K562 (cell line): ENCODE results near the gene ANKZF1. TPM values are rescaled to one million over a fixed set of nuclear protein-coding genes. Genes with fewer than 3 reads are reported as not detected.

Experiments used
- BCL6 ChIP-seq: fragments of 250-450 bp; sonication (Bioruptor Pico); IDR thresholded peaks from 2 replicates; pipeline ENCODE4 v1.4.0; 2020
- CBX2 ChIP-seq: fragments of 200-600 bp; sonication (generic); IDR thresholded peaks from one replicate; pipeline ENCODE4 v1.6.1; 2012; ENCODE audit warnings: mild to moderate bottlenecking, low read length, inconsistent platforms; ENCODE audit not compliant: insufficient read depth, poor library complexity, severe bottlenecking
- ELF2 ChIP-seq: fragments of 250-450 bp; sonication (Bioruptor Pico); IDR thresholded peaks from 2 replicates; pipeline ENCODE4 v1.5.0; 2021; ENCODE audit warnings: mild to moderate bottlenecking
- FOXP4 ChIP-seq: sonication (generic); formaldehyde crosslinking; IDR thresholded peaks from 2 replicates; pipeline ENCODE4 v1.8.0; 2022; ENCODE audit warnings: mild to moderate bottlenecking, missing genetic modification reagents, borderline replicate concordance
- KAT7 ChIP-seq: sonication (generic); formaldehyde crosslinking; IDR thresholded peaks from 2 replicates; pipeline ENCODE4 v1.8.0; 2022; ENCODE audit warnings: missing genetic modification reagents, mild to moderate bottlenecking, borderline replicate concordance
- MXI1 ChIP-seq: IDR thresholded peaks from 2 replicates; pipeline ENCODE4 v1.6.1; 2011; ENCODE audit warnings: low read depth, mild to moderate bottlenecking, improper control_type of control experiment, low read length
- NFE2L1 ChIP-seq: fragments of 450-650 bp; IDR thresholded peaks from 2 replicates; pipeline ENCODE4 v1.6.1; 2016; ENCODE audit warnings: missing genetic modification characterization, low read depth, mild to moderate bottlenecking, missing compliant biosample characterization, moderate library complexity, borderline replicate concordance
- PHF21A ChIP-seq: fragments of 450-650 bp; IDR thresholded peaks from 2 replicates; pipeline ENCODE4 v1.6.1; 2017; ENCODE audit warnings: low read depth, borderline replicate concordance
- PRPF4 ChIP-seq: fragments of 200-400 bp; formaldehyde crosslinking; IDR thresholded peaks from one replicate; pipeline ENCODE4 v1.6.1; 2017; ENCODE audit warnings: low read length, low read depth, mild to moderate bottlenecking; ENCODE audit not compliant: insufficient read depth, poor library complexity, severe bottlenecking
- SIN3A ChIP-seq, 2 experiments: fragments of 150-350 bp in 1 of 2; IDR thresholded peaks; 2 replicates each; pipeline ENCODE4 v1.6.1; 2011 to 2016; ENCODE audit warnings: borderline replicate concordance in 2 of 2, low read depth in 2 of 2, low read length in 2 of 2, mild to moderate bottlenecking in 2 of 2, moderate library complexity in 2 of 2; ENCODE audit not compliant: control insufficient read depth in 1 of 2
- SRSF1 ChIP-seq: fragments of 200-400 bp; formaldehyde crosslinking; IDR thresholded peaks from 2 replicates; pipeline ENCODE4 v1.6.1; 2017; ENCODE audit warnings: mild to moderate bottlenecking, low read depth, low read length, moderate library complexity
- TFAP4 ChIP-seq: sonication (generic); formaldehyde crosslinking; IDR thresholded peaks from 2 replicates; pipeline ENCODE4 v1.8.0; 2022; ENCODE audit warnings: missing genetic modification reagents, mild to moderate bottlenecking, moderate library complexity, borderline replicate concordance
- U2AF1 ChIP-seq: fragments of 200-400 bp; formaldehyde crosslinking; optimal IDR thresholded peaks from 2 replicates; pipeline ENCODE3; 2017; ENCODE audit warnings: mild to moderate bottlenecking, low read depth, low read length, moderate library complexity
- ZEB2 ChIP-seq: fragments of 450-650 bp; IDR thresholded peaks from 2 replicates; pipeline ENCODE4 v1.6.1; 2016
- ZNF212 ChIP-seq: fragments of 450-650 bp; formaldehyde crosslinking; IDR thresholded peaks from 2 replicates; pipeline ENCODE4 v1.4.0; 2020; ENCODE audit warnings: mild to moderate bottlenecking
- ZNF316 ChIP-seq: fragments of 450-650 bp; IDR thresholded peaks from 2 replicates; pipeline ENCODE4 v1.6.1; 2016
- ZNF408 ChIP-seq: fragments of 250-450 bp; sonication (Bioruptor Pico); IDR thresholded peaks from 2 replicates; pipeline ENCODE4 v1.4.0; 2020; ENCODE audit warnings: low read depth, mild to moderate bottlenecking, moderate library complexity
- ZNF592 ChIP-seq: fragments of 450-650 bp; IDR thresholded peaks from 2 replicates; pipeline ENCODE4 v1.6.1; 2017; ENCODE audit warnings: antibody characterized with exemption, mild to moderate bottlenecking
- polyA plus RNA-seq, 8 experiments: library from polyadenylated mRNA; depleted of rRNA in 4 of 8; stranded (reverse) in 5 of 8; unstranded in 3 of 8; fragments of >200 nt; fragmentation: Nextera tagmentation in 2 of 8; fragmentation: Illumina TruSeq in 1 of 8; extraction: Ambion mirVana in 2 of 8; extraction: Trizol in 1 of 8; gene quantifications; 2 replicates each; pipeline versions ENCODE4 v1.2.1 to v1.2.3, GENCODE V29; 2011 to 2014; ENCODE audit warnings: inconsistent platforms in 1 of 8, missing spikeins in 1 of 8
- total RNA-seq, 7 experiments: library from RNA; depleted of rRNA in 6 of 7; stranded (reverse); fragments of >200 nt in 6 of 7; fragmentation: Illumina TruSeq in 2 of 7; extraction: Trizol in 2 of 7; gene quantifications; 2 replicates each; pipeline versions ENCODE4 v1.2.1 to v1.2.3, GENCODE V29; 2011 to 2021; ENCODE audit warnings: low replicate concordance in 1 of 7
- TF ChIP-seq, protein P1 (sequence below), 2 experiments: fragments of 450-650 bp in 1 of 2; sonication (generic) in 1 of 2; formaldehyde crosslinking; conservative IDR thresholded peaks; 2 replicates each; pipeline versions ENCODE4 v1.4.0 to v1.8.1; 2020 to 2022; ENCODE audit warnings: mild to moderate bottlenecking in 1 of 2, missing genetic modification reagents in 1 of 2

The ANKZF1 gene
- total and polyA plus RNA-seq, 9 of the 15 experiments (the other 6 are each of a cell fraction or from before 2014, with no cell fraction given): 3.1 to 60.6 (median 31.0) TPM

- no peak for TF ChIP-seq NFE2L1
- 0 out of 2 replicates have a peak, but pooled peaks have one; percentile 13 for TF ChIP-seq ZNF592
- TF ChIP-seq MXI1: no peak
- no peak for TF ChIP-seq ELF2 (CRISPR knock-in tag)
- TF ChIP-seq BCL6 (CRISPR knock-in tag): no peak
- TF ChIP-seq, protein P1, sequence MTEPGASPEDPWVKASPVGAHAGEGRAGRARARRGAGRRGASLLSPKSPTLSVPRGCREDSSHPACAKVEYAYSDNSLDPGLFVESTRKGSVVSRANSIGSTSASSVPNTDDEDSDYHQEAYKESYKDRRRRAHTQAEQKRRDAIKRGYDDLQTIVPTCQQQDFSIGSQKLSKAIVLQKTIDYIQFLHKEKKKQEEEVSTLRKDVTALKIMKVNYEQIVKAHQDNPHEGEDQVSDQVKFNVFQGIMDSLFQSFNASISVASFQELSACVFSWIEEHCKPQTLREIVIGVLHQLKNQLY (CRISPR knock-in tag; conservative IDR thresholded peaks at IDR 0.05): no peak
- no peak for TF ChIP-seq PRPF4
- TF ChIP-seq FOXP4 (CRISPR knock-in tag): no peak
- TF ChIP-seq SRSF1: no peak
- TF ChIP-seq CBX2: no peak
- TF ChIP-seq TFAP4 (CRISPR knock-in tag): 0 out of 2 replicates have a peak, but pooled peaks have one; percentile 2
- no peak; the same call in 1 of the 2 replicates for TF ChIP-seq KAT7
- no peak for TF ChIP-seq U2AF1
- TF ChIP-seq ZNF408 (CRISPR knock-in tag): no peak
- TF ChIP-seq ZEB2: no peak
- no peak for TF ChIP-seq ZNF212 (CRISPR knock-in tag)
- TF ChIP-seq PHF21A: no peak
- peak in 1 of 2 experiments; percentile 30; a peak in 1 of 4 replicates for TF ChIP-seq SIN3A (IDR thresholded peaks at IDR 0.05; ENCODE audit: borderline replicate concordance in 2 of 2, control insufficient read depth in 1 of 2, low read depth in 2 of 2, low read length in 2 of 2)
- TF ChIP-seq ZNF316: no peak
Measured at GRCh38 chr2:219230059-219230540, 494 bp downstream of the ANKZF1 start (continued).
